Fibroblast of pulmonary artery (primary cell): ENCODE results near the gene TNRC6A.

ENCODE experiments used
- DNase-seq: peaks from one replicate; pipeline ENCODE4 v3.0.0-alpha.2; 2010; ENCODE audit warnings: low read depth
- H3K4me3 ChIP-seq: replicated peaks from 2 replicates; pipeline ENCODE4 v1.5.1; 2011; ENCODE audit warnings: low read depth, mild to moderate bottlenecking, control low read depth, low read length, moderate library complexity
- TF ChIP-seq, protein P1 (sequence below): IDR thresholded peaks from 2 replicates; pipeline ENCODE4 v1.5.1; 2011; ENCODE audit warnings: mild to moderate bottlenecking, control low read depth, low read length, inconsistent platforms; ENCODE audit errors: missing control alignments

Gene TNRC6A

GRCh38 chr16:24729243-24729950 lies at the start of gene TNRC6A:
TSS of gene TNRC6A (plus strand) at chr16:24729651. CDS start at chr16:24729842, 191 bp downstream.
- DNase-seq: peak; percentile 89
- TF ChIP-seq, protein P1, sequence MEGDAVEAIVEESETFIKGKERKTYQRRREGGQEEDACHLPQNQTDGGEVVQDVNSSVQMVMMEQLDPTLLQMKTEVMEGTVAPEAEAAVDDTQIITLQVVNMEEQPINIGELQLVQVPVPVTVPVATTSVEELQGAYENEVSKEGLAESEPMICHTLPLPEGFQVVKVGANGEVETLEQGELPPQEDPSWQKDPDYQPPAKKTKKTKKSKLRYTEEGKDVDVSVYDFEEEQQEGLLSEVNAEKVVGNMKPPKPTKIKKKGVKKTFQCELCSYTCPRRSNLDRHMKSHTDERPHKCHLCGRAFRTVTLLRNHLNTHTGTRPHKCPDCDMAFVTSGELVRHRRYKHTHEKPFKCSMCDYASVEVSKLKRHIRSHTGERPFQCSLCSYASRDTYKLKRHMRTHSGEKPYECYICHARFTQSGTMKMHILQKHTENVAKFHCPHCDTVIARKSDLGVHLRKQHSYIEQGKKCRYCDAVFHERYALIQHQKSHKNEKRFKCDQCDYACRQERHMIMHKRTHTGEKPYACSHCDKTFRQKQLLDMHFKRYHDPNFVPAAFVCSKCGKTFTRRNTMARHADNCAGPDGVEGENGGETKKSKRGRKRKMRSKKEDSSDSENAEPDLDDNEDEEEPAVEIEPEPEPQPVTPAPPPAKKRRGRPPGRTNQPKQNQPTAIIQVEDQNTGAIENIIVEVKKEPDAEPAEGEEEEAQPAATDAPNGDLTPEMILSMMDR: no peak
- H3K4me3 ChIP-seq: peak within 1 kb of the TSS; percentile 94

- DNase-seq: peak; percentile 60
- TF ChIP-seq, protein P1: no peak
- no peak overlapping the region for H3K4me3 ChIP-seq
Observed at GRCh38 chr16:24681793-24682192, 47.7 kb upstream of the TNRC6A start.

- H3K4me3 ChIP-seq: no peak overlapping the region
- DNase-seq: no peak
- TF ChIP-seq, protein P1: no peak
Observed at GRCh38 chr16:24683250-24683649, 46.2 kb upstream of the TNRC6A start.

DNA sequence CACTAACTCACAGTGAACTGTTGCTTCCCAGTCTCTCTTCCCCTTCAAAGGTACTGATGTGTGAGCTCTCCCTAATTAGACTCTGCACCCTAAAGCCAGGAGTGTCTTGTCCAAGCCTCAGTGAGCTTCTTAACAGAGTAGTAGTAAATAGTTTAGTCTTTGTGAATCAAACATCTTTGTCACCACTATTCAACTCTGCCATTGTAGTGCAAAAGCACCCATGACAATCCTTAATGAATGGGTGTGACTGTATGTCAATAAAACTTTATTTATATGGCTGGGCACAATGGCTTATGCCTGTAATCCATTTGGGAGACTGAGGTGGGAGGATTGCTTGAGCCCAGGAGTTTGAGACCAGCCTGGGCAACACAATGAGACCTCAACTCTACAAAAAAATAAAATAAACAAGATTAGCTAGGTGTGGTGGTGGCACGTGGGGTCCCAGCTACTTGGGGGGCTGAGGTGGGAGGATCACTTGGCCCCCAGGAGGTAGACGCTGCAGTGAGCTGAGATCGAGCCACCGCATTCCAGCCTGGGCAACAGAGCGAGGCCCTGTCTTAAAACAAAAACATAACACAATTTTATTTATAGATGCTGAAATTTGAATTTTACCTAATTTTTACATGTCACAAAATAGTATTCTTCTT lies 45.5 kb upstream of the TNRC6A start:
- H3K4me3 ChIP-seq: no peak overlapping the region
- TF ChIP-seq, protein P1: no peak
- no peak for DNase-seq

DNA sequence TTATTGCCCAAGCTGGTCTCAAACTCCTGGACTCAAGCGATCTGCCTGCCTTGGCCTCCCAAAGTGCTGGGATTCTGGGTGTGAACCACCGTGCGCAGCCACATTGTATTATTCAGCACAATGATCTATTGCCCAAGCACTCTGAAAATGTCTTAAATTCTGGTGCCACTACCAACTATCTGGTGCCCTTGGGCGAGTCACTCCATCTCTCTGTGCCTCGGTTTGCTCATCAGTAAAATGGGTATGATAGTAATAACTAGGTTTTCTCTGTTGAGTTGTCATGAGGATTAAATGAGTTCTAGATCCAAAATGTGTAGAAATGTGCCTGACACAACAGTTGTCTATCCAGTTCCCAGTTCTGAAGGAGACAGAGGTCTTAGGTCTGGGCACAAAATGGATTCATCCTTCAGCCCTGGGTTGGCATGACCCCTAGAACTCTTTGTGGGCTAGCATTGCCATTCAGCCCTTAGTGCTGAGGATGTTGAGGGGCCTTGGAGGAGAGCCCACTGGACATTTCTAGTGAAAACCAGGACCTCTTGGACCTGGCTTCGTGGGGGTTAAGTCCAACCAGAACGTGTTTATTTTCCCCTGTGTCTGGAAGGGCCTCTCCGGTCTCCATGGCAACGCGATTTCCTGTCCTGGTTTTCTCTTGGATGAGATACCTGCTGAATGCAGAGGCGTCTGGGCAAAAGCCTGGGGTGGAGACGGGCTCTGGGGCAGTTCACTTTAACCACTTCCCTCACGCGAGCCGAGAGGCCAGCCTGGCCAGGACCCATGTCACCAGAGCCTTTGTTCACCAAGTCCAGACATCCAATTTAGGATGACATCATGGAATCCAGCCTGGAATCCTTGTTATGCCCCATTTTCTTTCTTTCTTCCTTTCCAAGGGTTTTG lies 43.7 kb upstream of the TNRC6A start:
- TF ChIP-seq, protein P1: no peak
- peak; percentile 90 for DNase-seq

DNA sequence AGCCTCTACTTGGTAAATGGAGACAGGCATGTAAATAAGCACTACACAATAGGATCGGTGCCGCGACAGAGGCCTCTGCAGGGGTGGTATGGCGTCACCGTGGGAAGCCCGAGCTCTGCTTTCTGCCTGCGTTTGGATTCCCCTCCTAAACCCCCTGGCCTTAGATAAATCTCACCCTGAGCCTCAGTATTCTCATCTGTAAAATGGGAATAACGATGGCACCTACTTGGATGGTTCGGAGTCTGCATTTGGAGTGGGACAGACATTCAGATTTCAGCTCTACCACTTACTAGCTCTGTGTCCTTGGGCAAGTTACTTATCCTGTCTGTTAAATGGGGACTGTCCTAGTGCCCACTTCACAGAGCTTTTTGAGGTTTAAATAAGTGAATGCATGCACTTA lies 42.8 kb upstream of the TNRC6A start:
- no peak overlapping the region for H3K4me3 ChIP-seq
- TF ChIP-seq, protein P1: no peak
- DNase-seq: no peak

More for the DNA sequence above, 43.7 kb upstream of the TNRC6A start:
- no peak overlapping the region for H3K4me3 ChIP-seq
